Measurements from ENCODE around the gene OSCAR.

The OSCAR gene

DNA sequence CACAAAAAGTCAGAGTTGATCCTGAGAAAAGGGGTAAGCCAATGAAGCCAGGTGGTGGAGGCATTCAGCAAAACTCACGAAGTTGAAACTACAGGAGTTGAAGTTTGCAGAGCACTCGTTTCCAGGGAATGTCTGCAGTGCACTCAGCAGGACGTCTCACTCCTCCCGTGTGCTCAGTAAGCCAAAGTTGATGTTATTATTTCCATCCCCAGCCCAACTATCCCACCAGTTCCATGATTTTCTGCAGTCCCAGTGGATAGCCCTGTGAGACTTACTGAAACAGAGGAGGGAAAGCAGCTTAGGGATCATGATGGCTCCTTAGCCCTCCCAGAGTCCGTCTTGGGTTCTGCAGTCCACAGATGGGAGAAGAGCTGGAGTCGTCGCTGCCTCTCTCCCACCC, 19.6 kb downstream of the OSCAR start, which contains the start of gene TARM1:
Gene TARM1 (minus strand): TSS at position 334 of the 400 bp plus-strand sequence. CDS start 25 bp downstream, at position 309.
- ATAC-seq: no peak

- ATAC-seq: no peak
These were observed 23.3 kb downstream of the OSCAR start for GRCh38 chr19:54077334-54077733.

DNA sequence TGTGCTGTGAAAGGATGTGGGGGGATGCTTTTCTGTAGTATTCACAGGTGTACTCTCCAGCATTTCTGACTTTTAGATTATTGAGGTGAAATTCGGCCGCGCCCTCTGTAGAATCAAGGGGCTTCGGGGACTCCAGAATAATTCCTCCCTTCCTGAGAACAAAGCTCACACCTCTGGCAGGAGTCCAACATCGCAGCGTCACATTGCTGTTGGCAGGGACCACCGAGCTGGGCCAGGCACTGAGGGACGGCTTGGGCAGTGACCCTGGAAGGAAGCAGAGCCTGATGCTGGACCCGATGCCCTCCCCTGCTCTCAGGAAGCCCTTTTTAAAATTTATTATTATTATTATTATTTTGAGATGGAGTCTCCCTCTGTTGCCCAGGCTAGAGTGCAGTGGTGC, 25.8 kb downstream of the OSCAR start:
- no peak for ATAC-seq

DNA sequence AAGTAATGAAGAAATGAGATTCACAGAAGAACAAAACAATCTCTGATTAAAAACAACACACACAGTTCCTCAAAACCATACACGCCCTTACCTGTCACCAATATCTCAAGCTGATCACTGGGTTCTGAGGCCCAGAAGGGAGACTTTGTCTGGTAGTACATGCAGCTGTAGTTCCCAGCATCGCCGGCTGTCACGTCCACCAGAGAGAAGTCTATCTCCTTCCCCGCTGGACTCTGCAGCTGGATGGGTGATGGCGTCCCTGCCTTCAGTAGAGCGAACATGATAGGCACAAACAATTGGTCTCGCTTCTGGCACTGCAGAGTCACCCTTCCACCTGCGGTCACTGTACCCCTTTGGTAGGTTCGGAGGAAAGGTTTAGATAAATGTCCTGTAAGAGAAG, 26.8 kb downstream of the OSCAR start:
- ATAC-seq: no peak

DNA sequence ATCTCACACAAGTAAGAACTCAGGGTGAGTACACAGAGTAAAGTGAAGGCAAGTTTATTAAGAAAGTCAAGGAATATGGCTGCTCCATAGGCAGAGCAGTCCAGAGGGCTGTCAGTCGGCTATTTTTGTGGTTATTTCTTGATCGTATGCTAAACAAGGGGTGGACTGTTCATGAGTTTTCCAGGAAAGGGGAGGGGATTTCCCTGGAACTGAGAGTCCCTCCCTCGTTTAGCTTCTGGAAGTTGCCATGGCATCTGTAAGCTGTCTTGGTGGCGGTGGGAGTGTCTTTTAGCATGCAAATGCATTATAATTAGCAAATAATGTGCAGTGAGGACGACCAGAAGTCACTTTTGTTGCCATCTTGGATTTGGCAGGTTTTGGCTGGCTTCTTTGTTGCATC, 31.1 kb downstream of the OSCAR start:
- ATAC-seq: no peak

- ATAC-seq: no peak
These were observed 37.1 kb downstream of the OSCAR start, which contains the start of gene VSTM1 for GRCh38 chr19:54063350-54064116. TSS of gene VSTM1 (minus strand) at chr19:54063897. CDS start at chr19:54063777, 120 bp downstream.

DNA sequence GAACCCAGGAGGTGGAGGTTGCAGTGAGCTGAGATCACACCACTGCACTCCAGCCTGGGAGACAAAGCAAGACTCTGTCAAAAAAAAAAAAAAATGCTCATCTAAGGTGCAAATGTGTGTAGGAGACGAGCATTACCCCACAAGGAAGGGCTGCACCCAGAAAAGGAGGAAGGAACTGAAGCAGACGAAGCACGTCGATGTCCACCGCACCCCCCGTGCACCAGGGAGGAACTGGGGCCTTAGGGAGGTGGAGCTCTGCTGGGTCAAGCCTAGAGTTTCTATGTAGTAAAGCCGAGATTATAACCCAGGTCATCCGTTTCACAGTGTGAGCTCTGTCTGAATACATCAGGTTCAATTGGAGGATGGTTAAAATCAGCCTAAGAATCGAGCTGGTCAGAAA, 38.0 kb downstream of the OSCAR start:
- no peak for ATAC-seq

GRCh38 chr19:54047616-54048015, 53.0 kb downstream of the OSCAR start:
- no peak for ATAC-seq

DNA sequence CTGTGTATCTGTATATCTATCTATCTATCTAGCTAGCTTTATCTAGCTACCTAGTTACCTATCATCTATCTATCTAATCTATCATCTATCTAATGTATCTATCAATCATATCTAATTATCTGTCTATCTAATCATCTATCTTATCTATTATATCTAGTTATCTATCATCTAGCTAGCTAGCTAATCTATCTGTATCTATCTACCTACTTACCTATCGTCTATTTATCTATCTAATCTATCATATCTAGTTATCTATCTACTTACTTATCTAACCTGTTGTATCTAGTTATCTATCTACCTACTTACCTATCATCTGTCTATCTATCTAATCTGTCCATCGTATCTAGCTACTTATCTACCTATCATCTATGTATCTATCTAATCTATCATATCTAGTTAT, 54.8 kb downstream of the OSCAR start:
- ATAC-seq: no peak

All from activated CD4-positive, CD25-positive, alpha-beta regulatory T cell treated with anti-CD3 and anti-CD28 coated beads, Interleukin-2, amount 50 U/mL, for 24 hours (primary cell).